GM11168 (cell line): Measurements from ENCODE around the gene NDUFAF2.

ENCODE experiments used
- in situ Hi-C: fragments of 300-500 bp; cut with MboI; formaldehyde crosslinking; loops from one replicate; pipeline ENCODE4 v1.12.0; 2022; ENCODE audit warnings: low sequenced_read_pairs; ENCODE audit not compliant: unreplicated experiment

Gene NDUFAF2

DNA sequence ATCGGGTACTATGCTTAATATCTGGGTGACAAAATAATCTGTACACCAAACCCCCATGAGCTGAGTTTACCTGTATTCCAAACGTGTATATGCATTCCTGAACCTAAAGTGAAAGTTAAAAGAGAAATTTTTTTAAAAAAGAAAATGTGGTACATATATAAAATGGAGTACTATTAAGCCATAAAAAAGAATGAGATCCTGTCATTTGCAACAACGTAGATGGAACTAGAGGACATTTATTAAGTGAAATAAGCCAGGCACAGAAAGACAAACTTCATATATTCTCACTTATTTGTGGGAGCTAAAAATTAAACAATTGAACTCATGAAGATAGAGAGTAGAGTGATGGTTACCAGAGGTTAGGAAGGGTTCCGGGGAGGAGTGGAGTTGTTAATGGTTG lies 44.8 kb downstream of the NDUFAF2 start:
- in situ Hi-C loops: no loop called here

GRCh38 chr5:60992871-60993270 lies 47.9 kb downstream of the NDUFAF2 start:
- in situ Hi-C loops: no loop called here

DNA sequence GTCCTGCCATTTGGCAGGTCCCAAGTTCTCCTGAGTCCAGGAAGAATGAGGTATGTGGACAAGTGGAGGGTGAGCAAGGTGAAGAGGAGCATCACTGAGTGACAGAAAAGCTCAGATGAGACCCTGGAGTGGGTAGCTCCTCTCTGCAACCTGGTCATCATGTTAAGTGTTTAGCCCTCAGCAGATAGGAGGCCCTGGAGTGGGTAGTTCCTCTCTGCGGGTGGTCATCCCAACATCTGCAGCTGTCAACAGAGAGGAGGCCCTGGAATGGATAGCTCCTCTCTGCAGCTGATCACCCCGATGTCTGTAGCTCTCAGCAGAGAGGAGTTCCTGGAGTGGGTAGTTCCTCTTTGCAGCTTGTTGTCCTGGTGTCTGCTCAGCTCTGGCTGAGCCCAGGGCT lies 48.4 kb downstream of the NDUFAF2 start:
- in situ Hi-C loops: no loop called here

- in situ Hi-C loops: no loop called here
Measured at GRCh38 chr5:60993875-60994571, 49.0 kb downstream of the NDUFAF2 start.

GRCh38 chr5:60996368-60996767 lies 51.4 kb downstream of the NDUFAF2 start:
- in situ Hi-C loops: no loop called here

DNA sequence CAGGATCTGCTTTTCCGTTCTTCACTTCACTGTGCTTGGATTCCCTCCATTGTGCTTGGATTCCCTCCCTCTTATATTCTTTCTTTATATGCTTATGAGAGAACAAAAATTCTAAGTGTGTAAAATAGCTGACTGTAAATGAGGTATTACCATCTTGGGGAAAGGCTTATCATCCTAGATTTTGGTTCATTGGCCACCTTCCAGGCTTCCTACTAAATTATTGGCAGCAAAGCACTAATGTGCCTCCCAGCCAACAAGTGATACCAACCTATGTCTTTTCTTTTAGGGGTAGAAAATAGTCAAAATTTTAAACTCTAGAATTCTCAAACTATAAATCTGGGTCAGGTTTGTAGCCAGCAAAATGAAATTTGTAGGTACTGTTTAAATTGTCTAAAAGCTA lies 52.7 kb downstream of the NDUFAF2 start:
- in situ Hi-C loops: no loop called here

DNA sequence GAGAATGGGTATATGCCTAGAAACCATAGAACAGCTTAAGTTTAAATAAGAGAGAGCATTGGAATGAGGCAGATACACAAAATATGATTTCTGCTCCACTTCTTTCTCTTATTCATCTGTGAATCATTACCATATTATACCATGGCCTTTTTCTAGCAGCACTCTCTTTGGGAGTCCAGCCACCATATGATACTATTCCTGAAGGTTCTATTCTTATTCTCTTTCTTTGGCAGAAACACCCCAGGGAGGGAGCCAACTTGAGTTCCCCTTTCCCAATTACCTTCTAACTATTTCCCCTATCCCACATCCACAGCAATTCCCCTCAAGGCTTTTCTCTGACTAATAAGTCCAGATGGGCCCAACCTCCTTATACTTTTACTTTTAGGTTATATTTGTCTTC lies 55.9 kb downstream of the NDUFAF2 start:
- in situ Hi-C loops: no loop called here

DNA sequence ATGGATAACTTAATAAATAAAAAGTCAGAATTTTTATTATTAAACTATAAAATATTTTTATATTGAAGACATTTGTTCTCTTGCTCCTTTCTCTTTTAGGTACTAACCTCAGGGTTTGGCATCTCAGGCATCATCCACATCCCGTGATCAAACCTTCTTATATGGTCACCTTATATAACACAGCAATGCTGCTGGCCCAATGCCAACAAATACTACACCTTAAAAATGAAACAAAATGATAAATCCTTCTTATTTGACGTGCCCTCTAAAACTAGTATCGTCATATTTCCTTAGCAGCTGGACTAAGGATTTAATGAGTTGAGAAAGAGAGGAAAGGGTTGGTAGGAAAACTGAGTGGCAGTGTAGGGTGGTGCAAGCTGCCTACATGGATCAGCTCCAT lies 56.6 kb downstream of the NDUFAF2 start:
- in situ Hi-C loops: no loop called here

GRCh38 chr5:61002611-61003355 lies 57.8 kb downstream of the NDUFAF2 start:
- in situ Hi-C loops: no loop called here

DNA sequence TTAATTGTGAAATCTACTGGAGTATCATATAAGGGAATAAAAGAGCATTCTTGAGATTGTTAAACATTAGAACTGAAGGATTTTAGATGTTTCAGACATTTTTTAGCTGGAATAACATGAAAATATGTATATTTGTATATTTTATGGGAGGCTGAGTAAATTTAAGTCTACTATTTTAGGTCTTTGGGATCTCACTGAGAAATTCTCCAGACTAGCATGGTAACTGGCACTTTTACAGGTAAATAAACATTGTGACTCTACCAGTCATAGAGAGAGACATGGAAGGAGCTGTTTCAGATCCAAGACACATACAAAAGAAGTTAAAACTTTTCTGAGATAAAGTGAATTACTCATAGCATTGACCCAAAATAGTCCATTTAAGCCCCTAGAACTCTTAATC lies 59.4 kb downstream of the NDUFAF2 start:
- in situ Hi-C loops: no loop called here

DNA sequence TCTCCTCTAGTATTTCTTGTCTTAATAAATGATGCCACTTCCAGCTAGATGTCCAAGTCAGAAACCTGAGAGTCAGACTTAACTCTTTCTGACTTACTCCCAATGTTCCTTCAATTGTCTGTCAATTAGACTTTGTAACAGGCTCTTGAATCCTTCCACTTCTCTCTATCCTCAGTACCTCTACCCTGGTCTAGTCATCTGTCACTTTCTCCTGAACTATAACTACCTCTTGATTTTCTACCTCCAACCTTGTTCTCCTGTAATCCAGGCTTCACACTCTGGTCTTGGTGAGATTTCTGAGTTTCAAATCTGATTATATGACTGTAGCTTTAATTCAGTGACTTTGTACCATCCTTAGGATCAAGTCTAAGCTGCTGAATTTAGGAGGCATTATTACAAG lies 64.9 kb downstream of the NDUFAF2 start:
- in situ Hi-C loops: no loop called here

DNA sequence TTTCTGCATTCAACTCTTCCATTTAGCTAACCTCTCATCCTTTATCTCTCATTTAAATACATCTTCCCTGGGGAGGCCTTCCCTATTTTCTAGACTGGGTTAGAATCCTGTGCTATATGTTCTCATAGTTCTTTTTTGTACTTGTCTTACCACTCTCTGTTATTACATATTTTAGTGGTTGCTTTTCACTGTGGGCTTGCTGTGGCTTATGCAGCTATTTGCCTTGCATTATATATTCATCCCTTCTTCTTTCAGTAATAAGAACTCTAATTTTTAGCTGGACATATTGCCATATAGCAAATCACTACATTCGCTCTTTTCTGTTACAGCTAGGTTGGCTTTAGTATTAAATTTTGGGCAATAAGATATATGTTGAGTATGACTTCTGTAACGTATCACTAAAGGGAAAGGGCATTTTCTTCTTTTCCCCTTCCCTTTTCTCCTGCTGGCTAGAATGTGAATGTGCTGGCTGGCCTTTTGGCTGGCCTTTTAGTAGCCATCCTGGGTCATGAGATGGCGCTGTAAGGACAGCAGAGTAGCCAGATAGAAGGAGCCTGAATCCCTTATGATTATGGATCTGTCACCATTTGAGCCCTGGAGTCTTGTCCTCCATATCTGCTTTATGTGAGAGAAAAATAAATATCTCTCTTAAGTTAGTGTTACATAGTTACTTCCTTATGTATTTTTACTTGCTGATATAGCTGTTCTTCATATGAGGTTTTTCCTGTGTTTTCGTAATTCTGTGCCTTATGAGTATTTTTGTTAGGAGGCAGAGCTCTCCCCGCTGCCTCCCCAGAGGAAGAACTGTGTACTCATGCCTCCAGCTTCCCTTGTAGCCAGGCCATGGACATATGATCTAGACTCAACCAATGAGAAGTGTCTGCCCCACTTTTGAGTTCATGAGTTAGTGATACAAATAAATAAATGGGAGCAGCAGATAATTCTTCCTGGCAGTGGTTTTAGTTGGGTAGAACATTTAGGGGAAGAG lies 65.8 kb downstream of the NDUFAF2 start:
- in situ Hi-C loops: no loop called here

DNA sequence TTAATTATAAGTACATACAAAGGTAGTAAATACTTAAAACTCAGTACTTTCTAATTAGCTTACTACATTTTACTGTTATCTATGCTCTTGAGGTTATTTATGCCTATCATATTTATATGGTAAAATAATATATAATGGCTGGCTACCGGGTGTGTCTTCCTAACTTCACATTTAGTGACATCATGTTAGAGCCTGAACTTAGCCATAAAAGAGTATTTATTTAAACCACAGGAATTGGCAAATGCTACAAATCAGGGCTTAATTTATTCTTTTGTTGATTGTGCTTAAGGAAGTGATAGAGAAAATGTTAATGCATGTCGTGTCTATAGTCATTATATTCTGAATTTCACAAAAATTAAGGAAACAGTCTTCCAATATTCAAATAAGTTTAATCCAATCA lies 73.1 kb downstream of the NDUFAF2 start:
- in situ Hi-C loops: no loop called here

GRCh38 chr5:61019642-61020041 lies 74.6 kb downstream of the NDUFAF2 start:
- in situ Hi-C loops: no loop called here

DNA sequence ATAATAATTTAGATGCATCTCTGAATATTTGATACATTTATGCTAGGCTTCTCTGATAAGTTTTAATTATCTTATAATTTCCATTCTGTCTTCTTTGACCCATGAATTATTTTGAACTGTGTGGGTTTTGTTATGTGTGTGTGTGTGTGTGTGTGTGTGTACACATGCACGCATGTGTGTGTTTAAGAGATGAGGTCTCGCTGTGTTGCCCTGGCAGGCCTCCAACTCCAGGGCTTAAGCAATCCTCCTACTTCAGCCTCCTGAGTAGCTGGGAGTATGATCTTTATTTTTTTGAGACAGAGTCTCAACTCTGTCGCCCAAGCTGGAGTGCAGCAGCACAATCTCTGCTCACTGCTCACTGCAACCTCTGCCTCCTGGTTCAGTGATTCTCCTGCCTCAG lies 75.4 kb downstream of the NDUFAF2 start:
- in situ Hi-C loops: no loop called here

- in situ Hi-C loops: no loop called here
Measured at GRCh38 chr5:61023131-61023530, 78.1 kb downstream of the NDUFAF2 start.

GRCh38 chr5:61026004-61026403 lies 81.0 kb downstream of the NDUFAF2 start:
- in situ Hi-C loops: no loop called here

GRCh38 chr5:61028382-61028781 lies 83.4 kb downstream of the NDUFAF2 start:
- in situ Hi-C loops: no loop called here

DNA sequence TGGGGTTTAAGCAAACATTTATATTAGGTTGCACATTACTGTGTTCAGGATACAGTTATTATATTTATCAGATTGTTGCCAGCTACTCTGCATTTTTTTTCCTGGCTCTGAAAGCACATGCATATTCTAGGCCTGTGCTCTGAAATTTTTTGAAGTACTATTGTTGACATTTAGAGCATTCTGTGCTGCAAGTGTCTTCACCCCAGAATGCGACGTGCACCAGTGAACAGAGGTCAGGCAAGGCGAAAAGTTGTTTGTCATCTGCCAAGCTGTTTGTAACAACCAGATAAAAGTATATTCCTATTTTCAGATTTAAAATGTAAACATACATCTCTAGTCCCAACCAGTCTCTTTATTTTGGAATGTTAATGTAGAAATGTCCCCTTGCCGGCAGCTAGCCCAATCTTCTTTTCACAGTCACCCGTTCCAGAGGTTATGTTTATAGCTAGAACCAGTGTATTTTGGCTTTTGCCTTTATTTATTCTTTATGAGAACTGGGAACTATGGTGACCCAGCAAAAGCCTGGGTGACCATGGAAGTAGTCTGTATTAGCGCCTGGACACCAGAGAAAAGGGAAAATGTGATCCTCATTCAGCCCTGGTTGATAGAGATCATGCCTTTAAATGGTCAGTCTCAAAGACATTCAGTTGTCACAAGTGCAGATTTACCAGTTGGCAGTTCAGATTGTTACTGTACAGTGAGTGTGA lies 84.6 kb downstream of the NDUFAF2 start:
- in situ Hi-C loops: no loop called here

DNA sequence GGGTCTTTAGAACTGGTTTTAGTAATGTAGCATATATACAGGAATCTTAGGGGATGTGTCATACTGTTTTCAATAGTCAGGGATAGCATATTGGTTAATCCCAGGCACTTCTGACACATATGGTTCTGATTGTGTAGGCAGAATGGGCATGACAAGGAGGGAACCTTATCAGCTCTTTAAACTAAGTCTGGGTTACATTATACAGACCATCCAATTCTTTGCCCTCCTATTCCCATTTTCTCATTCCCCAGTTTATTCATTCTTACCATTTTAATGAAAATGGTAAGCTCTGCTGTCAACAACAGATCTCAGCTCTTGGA lies 85.1 kb downstream of the NDUFAF2 start:
- in situ Hi-C loops: no loop called here
